DOHH2 (cell line): ENCODE data around the gene SH2D3A.

Experiments used
- H3F3A ChIP-seq: fragments of 200-600 bp; sonication (generic), shearing (Covaris generic); 2 replicates; pipeline ENCODE4 v1.6.0; 2016; ENCODE audit warnings: antibody characterized with exemption, mild to moderate bottlenecking; ENCODE audit not compliant: control insufficient read depth, insufficient read depth
- H3K27ac ChIP-seq: fragments of 200-600 bp; sonication (generic); 2 replicates; pipeline ENCODE4 v1.5.1; 2014; ENCODE audit warnings: low read depth, mild to moderate bottlenecking, low read length, moderate library complexity
- H3K27me3 ChIP-seq: fragments of 200-600 bp; sonication (generic); 2 replicates; pipeline ENCODE4 v1.6.1; 2014; ENCODE audit warnings: mild to moderate bottlenecking, low read length, mixed read lengths; ENCODE audit not compliant: control insufficient read depth
- H3K36me3 ChIP-seq: fragments of 200-600 bp; sonication (generic); 2 replicates; pipeline ENCODE4 v1.6.1; 2014; ENCODE audit warnings: mild to moderate bottlenecking, low read length, moderate library complexity, mixed read lengths; ENCODE audit not compliant: control insufficient read depth
- H3K4me1 ChIP-seq: fragments of 200-600 bp; sonication (generic); 2 replicates; pipeline ENCODE4 v1.6.1; 2014; ENCODE audit warnings: mild to moderate bottlenecking, low read length, mixed read lengths; ENCODE audit not compliant: control insufficient read depth
- H3K4me2 ChIP-seq: fragments of 200-600 bp; sonication (generic); 2 replicates; pipeline ENCODE4 v1.6.0; 2014; ENCODE audit warnings: mild to moderate bottlenecking, low read length, moderate library complexity
- H3K4me3 ChIP-seq: fragments of 200-600 bp; sonication (generic); 2 replicates; pipeline ENCODE4 v1.5.1; 2014; ENCODE audit warnings: mild to moderate bottlenecking, low read length, mixed read lengths
- H3K79me2 ChIP-seq: fragments of 200-600 bp; sonication (generic); 2 replicates; pipeline ENCODE4 v1.6.1; 2014; ENCODE audit warnings: mild to moderate bottlenecking, low read length, mixed read lengths; ENCODE audit not compliant: control insufficient read depth
- H3K9me2 ChIP-seq: fragments of 200-600 bp; sonication (generic); replicated peaks from 2 replicates; pipeline ENCODE4 v1.6.1; 2014; ENCODE audit warnings: mild to moderate bottlenecking, low read length, mixed read lengths; ENCODE audit not compliant: control insufficient read depth
- H3K9me3 ChIP-seq: fragments of 200-600 bp; sonication (generic); 2 replicates; pipeline ENCODE4 v1.6.1; 2014; ENCODE audit warnings: antibody characterized with exemption, low read length, mixed read lengths; ENCODE audit not compliant: control insufficient read depth, insufficient read depth
- H4K20me1 ChIP-seq: fragments of 200-600 bp; sonication (generic); 2 replicates; pipeline ENCODE4 v1.6.0; 2014; ENCODE audit warnings: low read depth, mild to moderate bottlenecking, antibody characterized with exemption, low read length, moderate library complexity; ENCODE audit not compliant: control insufficient read depth, insufficient read depth
- CTCF ChIP-seq: fragments of 200-600 bp; sonication (generic); IDR thresholded peaks from one replicate; pipeline ENCODE4 v1.5.1; 2014; ENCODE audit warnings: antibody characterized with exemption, mild to moderate bottlenecking, low read depth, low read length; ENCODE audit not compliant: poor library complexity, severe bottlenecking
- EZH2phosphoT487 ChIP-seq: fragments of 200-600 bp; sonication (generic); IDR thresholded peaks from 2 replicates; pipeline ENCODE4 v1.6.1; 2017; ENCODE audit warnings: borderline replicate concordance, mild to moderate bottlenecking, antibody characterized with exemption, low read length, moderate library complexity, mixed read lengths

The SH2D3A gene

GRCh38 chr19:6793973-6794372 lies 26.7 kb upstream of the SH2D3A start:
- Histone ChIP-seq H3K27ac (no peak overlapping the region), H3K36me3 (0 out of 2 replicates have a peak, but pooled peaks cover 2% of the 10 kb centered on the region), H3K27me3 (no peaks in the 10 kb centered on the region), H3K9me3 (no peaks in the 10 kb centered on the region), H3K4me3 (no peak overlapping the region), H3K4me2 (no peak overlapping the region), H3K4me1 (peaks cover 23% of the 10 kb centered on the region), H3K79me2 (peaks cover 83% of the 10 kb centered on the region), H3F3A (no peaks in the 10 kb centered on the region), H3K9me2 (no peaks in the 10 kb centered on the region), H4K20me1 (peaks cover 9% of the 10 kb centered on the region; the same call in 1 of the 2 replicates)
- no peak for TF ChIP-seq EZH2phosphoT487
- no peak for TF ChIP-seq CTCF

GRCh38 chr19:6793411-6793810 lies 26.2 kb upstream of the SH2D3A start:
- Histone ChIP-seq H3K9me3 (no peaks in the 10 kb centered on the region), H3K4me1 (peaks cover 22% of the 10 kb centered on the region), H3K27me3 (no peaks in the 10 kb centered on the region), H3K4me3 (no peak overlapping the region), H3K9me2 (no peaks in the 10 kb centered on the region), H3K27ac (no peak overlapping the region), H3F3A (no peaks in the 10 kb centered on the region), H3K79me2 (peaks cover 83% of the 10 kb centered on the region), H3K36me3 (0 out of 2 replicates have a peak, but pooled peaks cover 2% of the 10 kb centered on the region), H4K20me1 (peaks cover 9% of the 10 kb centered on the region; the same call in 1 of the 2 replicates), H3K4me2 (no peak overlapping the region)
- TF ChIP-seq CTCF = no peak
- no peak for TF ChIP-seq EZH2phosphoT487

GRCh38 chr19:6791237-6791636 lies 24.0 kb upstream of the SH2D3A start:
- Histone ChIP-seq H3K9me2 (no peaks in the 10 kb centered on the region), H3K4me2 (no peak overlapping the region), H3K9me3 (no peaks in the 10 kb centered on the region), H3K27me3 (no peaks in the 10 kb centered on the region), H3K79me2 (peaks cover 68% of the 10 kb centered on the region), H3K4me1 (peaks cover 16% of the 10 kb centered on the region), H3K36me3 (0 out of 2 replicates have a peak, but pooled peaks cover 2% of the 10 kb centered on the region), H3K4me3 (no peak overlapping the region), H4K20me1 (peaks cover 6% of the 10 kb centered on the region; the same call in 1 of the 2 replicates), H3K27ac (no peak overlapping the region), H3F3A (no peaks in the 10 kb centered on the region)
- no peak for TF ChIP-seq EZH2phosphoT487
- TF ChIP-seq CTCF = no peak
